ENCODE results near the gene GDNF.

GDNF gene

GRCh38 chr5:37776826-37777225, 63.0 kb downstream of the GDNF start:
- DNase-seq: no peak

- no peak for DNase-seq
Measured at GRCh38 chr5:37774912-37775483, 64.8 kb downstream of the GDNF start.

GRCh38 chr5:37773809-37774208, 66.0 kb downstream of the GDNF start:
- no peak for DNase-seq

GRCh38 chr5:37772255-37772654, 67.6 kb downstream of the GDNF start:
- no peak for DNase-seq

GRCh38 chr5:37771731-37772130, 68.1 kb downstream of the GDNF start:
- no peak for DNase-seq

GRCh38 chr5:37771203-37771611, 68.6 kb downstream of the GDNF start:
- no peak for DNase-seq

GRCh38 chr5:37770786-37771185, 69.1 kb downstream of the GDNF start:
- no peak for DNase-seq

GRCh38 chr5:37769840-37770239, 70.0 kb downstream of the GDNF start:
- DNase-seq: no peak

GRCh38 chr5:37769108-37769507, 70.7 kb downstream of the GDNF start:
- DNase-seq: no peak

GRCh38 chr5:37768371-37768770, 71.5 kb downstream of the GDNF start:
- no peak for DNase-seq

- DNase-seq: no peak
Measured at GRCh38 chr5:37767961-37768360, 71.9 kb downstream of the GDNF start.

- no peak for DNase-seq
Measured at GRCh38 chr5:37767251-37767650, 72.6 kb downstream of the GDNF start.

Data from NCI-H510A treated with DMSO at 0.1 percent for 48 hours (cell line).